C4-2B (cell line): ENCODE results near the gene TIMM44.
"Not testable (repeated sequence)": the region's sequence is repeated elsewhere in the genome, so short reads cannot be mapped to it uniquely, and the experiment has no call there.

Experiments used
- CTCF ChIP-seq: fragments of 450-650 bp; conservative IDR thresholded peaks from 2 replicates; pipeline ENCODE4 v1.5.1; 2017; ENCODE audit warnings: mild to moderate bottlenecking
- ZFX ChIP-seq: fragments of 450-650 bp; IDR thresholded peaks from 2 replicates; pipeline ENCODE4 v1.6.1; 2017

GRCh38 chr19:7918062-7918614 lies 25.3 kb downstream of the TIMM44 start:
- not testable (repeated sequence) for TF ChIP-seq CTCF, ZFX
